CD4-positive, alpha-beta T cell treated with Interleukin-1 beta for 1 hour (primary cell): ENCODE data around the gene ADH1A.
"Not testable (repeated sequence)": the region's sequence is repeated elsewhere in the genome, so short reads cannot be mapped to it uniquely, and the experiment has no call there.

Experiments used
- DNase-seq, 2 donors: peaks; one replicate each; pipeline ENCODE4 v3.0.0-alpha.2; 2020 to 2022

ADH1A gene

DNA sequence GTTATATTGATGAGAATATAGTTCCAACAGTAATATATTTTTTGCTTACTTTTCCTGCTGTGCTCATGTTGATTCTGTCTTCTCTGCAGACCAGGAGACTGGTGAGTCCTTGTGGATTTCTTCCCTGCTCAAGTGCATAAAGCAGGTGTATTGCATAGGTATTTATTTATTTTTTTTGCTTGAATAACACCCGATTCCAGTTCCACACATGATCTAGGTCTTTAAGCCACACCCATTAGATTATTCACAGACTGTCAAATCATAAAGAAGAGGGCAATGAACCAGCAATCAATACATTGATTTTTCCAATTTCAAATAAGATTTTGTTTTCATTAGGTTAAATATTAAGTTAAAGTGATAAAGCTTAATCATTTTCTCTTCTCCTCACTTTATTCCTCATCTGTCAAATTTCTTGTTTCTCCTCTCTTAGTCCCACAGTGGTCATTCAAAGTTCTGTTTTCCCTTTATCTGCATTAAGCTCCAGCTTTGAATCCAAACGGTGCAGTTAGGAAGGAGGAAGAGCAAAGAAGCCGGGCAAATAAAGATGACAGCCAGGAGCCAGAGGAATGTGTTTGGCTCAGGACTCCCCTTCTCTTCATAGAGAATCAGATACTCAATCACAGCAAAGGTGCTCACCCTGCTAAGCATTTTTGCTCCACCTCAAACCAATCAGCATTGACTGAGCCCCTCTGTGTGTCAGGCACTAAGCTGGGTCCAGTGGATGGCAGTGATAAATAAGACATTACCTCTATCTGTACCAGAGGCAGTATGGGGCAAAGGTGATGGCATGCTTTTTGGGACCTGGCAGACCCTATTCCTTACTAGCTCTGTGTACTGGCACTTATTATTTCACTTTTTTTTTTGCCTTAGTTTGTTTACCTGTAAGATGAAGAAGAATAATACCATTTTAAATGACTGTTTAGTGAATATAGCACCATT is at the start of gene ADH1A:
Gene ADH1A, minus strand, starts transcription at position 138 of the 939 bp plus-strand sequence. Its CDS starts 71 bp downstream, at position 67.
- no peak for DNase-seq

DNA sequence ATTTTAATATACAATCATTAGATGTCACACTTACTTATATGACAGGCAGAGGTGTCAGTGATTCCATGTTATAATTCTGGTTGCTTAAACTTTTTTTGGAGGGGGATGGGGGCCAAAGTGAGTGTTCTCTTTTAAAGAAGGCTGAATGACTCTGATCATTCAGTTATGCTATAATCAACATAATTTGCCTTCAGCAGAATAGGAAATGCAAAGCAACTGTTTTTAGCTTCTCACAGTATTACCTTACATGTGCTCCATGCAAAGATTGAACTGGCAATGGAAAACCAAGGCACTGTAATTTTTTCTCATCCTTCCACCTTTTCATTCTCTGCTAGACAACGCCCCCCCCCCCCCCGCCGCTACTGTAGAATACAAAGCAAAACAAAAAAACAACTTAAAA is 48.4 kb upstream of the ADH1A start:
- no peak for DNase-seq

DNA sequence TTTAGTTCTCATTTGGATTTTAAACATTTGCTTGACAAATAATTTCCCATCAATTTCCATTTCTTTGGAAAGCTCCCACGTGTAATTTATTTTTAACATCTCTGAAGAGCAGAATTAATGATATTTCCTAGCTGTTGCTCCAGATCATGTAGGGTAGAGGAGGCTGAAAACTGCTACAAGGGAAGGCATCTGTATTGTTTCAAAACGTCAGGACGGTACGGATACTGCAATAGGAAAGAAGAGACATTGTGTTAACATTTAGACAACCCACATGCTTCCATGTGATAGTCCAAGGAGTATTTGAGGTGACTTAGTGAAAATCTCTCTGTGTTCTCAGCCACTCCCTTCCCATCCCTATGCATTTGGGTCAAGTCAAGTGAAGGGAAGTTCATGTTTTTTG is 45.8 kb upstream of the ADH1A start:
- DNase-seq: no peak

DNA sequence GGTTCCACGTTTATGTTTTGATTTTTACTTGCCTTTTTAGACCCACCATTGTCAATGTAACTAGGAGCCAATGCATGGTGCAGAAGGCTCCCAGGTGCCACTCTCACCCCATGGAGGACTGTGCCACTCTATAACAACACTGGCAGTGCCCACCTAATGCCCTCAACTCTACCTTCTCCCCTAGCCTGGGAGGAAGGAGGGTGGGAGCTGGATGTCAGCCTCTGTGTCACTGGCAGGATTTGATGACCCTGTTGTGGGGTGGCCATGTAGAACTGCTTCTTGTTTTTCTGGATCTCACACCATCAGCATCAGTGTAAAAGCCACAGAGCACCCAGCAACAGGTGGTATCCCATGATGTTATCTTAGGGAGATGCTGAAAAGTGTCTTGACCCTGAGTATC is 44.1 kb upstream of the ADH1A start:
- no peak for DNase-seq

DNA sequence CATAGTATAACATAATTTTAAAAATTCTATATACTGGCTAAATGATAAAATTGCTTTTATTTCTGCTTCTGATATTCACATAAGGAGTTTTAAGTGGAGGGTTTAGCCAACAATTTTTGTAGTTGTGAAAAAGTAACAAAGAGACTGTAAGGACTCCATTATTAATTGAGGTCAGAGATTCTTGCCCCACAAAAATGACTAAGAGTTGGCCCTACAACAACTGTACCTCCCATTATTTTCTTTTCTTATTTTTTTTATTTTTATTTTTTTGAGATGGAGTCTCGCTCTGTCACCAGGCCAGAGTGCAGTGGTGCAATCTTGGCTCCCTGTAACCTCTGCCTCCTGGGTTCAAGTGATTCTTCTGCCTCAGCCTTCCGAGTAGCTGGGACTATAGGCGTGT is 39.9 kb upstream of the ADH1A start:
- DNase-seq: no peak

DNA sequence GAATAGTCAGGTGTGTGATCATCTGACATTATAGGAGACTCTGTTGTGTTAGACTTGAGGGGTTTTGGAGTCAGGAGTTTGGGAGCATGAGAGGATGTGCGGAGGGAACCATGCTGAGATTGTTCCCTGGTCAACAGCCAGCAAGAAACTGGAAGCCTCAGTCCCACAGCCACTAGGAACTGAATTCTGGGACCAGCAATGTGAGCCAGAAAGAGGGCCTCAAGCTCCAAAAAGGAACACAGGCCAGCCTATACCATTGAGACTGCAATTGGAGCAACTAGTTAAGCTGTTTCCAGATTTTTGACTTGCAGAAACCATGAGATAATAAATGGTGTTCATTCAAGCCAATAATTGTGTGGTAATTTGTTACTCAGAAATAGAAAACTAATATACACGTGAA is 39.1 kb upstream of the ADH1A start:
- DNase-seq: no peak

DNA sequence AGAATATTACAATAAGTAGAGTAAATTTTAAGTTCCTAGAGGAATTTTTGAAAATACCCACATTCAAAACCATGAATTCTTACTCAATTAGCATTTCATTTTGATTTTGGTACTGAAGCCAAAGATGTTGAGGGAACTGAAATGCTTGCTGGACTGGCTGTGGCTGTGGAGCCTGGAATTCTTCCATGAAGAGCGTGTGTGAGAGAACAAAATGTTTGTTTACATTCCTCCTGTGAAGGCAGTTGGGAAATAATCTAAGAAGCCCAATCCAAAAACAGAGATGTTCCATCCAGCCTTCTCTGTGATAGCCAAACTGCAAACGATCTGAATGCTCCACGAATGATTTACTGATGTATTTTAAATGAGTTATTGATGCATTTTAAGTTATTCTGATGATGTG is 34.2 kb upstream of the ADH1A start:
- no peak for DNase-seq

DNA sequence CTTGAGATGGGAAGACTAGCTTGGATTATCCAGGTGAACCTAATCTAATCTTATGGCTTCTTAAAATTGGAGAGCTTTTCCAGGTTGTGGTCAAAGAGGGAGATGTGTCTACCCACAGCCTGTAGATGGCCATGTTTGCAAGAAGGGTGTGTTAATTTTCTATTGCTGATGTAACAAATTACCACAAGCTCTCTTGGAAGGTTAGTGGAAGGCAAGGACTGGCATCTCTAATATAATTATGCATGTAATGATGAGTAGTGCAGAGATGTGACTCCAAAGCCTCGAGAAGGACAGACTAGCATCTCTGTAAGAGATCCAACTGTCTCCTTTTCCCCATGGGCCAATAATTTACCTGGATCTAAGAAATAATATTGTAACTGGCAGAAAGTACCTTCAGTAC is 33.6 kb upstream of the ADH1A start:
- no peak for DNase-seq

DNA sequence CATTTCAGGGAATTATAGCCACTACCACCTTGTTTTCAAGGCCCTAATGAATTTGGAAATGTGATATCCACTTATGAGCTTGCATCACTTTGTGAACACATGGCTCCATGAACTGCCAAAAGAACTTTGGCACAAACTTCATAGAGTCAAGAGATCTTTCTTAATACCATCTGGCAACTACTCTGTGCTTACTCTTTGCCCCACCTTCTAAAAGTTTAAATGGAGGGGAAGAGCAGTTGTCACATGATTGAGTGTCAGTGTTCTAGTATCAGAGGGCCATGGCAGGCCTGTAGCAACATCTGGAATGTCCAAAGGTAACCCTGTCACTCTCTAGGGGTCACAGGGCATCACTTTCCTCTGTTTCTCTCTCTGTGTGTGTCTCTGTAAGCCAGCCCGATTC is 33.0 kb upstream of the ADH1A start:
- no peak for DNase-seq

DNA sequence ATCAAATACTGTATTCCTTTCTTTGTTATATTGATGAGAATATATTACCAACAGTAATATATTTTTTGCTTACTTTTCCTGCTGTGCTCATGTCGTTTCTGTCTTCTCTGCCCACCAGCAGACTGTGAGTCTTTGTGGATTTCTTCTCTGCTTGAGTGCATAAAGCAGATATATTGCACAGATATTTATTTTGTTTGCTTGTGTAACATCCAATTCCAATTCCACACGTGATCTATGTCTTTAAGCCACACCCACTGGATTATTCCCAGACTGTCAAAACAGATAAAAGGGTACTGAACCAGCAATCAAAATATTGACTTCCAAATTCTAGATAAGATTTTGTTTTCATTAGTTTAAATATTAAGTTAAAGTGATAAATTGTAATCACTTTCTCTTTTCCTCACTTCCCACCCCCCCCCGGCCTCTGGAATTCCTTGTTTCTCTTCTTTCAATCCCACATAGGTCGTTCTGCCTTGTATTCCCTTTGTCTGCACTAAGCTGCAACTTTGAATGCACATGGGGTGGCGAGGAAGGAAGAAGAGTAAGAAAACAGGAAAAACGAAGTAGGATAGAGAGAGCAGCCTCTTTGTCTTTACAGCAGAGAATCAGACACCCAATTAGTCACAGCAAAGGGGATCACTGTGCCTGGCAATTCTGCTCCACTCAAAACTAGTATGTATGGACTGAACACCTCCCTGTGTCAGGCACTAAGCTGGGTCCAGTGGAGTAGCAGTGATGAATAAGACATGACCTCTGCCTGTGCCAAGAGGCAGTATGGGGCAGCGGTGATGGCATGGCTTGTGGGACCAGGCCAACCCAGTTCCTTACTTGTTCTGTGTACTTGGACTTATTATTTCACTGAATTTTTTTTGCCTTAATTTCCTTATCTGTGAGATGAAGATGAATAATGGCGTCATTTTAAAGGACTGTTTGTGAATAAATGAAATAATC is 30.7 kb upstream of the ADH1A start, which contains the start of gene ADH1B:
Gene ADH1B, minus strand, starts transcription at position 161 of the 951 bp plus-strand sequence. Its CDS starts 70 bp downstream, at position 91.
- no peak for DNase-seq

DNA sequence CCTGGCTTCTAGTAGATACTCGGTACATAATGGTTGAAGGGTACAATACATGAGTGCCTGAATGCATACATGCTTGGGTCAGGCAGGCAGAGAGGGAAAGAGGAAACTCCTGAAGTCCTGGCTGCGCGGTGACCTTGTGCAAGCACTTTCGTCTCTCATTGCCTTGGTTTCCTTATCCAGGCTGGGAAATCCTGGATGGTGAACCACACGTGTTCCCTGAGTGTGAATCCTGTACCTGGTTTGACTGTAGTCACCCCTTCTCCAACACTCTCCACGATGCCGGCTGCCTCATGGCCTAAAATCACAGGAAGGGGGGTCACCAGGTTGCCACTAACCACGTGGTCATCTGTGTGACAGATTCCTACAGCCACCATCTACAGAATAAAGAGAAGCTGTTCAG is 27.0 kb upstream of the ADH1A start:
- DNase-seq: not testable (repeated sequence)

DNA sequence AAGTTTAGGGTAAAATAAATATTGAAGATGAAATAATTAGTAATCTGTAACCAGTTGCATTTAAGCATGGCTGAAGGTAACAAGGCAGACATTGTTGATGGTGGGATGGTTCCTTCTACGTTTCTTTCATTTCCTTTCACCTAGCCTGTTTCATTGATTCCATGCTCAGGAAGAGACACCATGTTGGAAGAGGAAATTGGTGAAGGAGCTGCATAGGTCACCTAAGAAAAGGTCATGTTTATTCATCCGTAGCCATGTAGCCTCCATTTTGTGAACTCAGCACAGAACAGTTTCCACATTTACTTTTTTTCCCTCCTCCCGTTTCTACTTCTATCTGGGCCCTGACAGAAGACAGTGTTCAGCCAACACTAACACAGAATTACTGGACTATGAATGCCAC is 26.6 kb upstream of the ADH1A start:
- no peak for DNase-seq

DNA sequence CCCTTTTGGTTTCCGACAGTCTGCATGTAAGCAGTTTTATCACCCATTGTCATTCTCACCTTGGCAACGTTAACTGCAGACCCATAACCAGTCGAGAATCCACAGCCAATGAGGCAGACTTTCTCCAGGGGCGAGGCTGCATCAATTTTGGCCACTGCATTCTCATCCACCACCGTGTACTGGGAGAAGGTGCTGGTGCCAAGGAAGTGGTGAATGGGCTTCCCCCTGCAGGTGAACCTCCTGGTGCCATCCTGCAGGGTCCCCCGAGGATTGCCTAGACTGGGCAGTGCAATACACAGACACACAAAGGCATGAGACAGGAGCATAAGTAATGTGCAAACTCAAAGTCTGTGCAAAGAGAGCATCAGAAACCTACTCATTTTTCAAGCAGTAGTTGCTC is 25.1 kb upstream of the ADH1A start:
- DNase-seq: no peak

DNA sequence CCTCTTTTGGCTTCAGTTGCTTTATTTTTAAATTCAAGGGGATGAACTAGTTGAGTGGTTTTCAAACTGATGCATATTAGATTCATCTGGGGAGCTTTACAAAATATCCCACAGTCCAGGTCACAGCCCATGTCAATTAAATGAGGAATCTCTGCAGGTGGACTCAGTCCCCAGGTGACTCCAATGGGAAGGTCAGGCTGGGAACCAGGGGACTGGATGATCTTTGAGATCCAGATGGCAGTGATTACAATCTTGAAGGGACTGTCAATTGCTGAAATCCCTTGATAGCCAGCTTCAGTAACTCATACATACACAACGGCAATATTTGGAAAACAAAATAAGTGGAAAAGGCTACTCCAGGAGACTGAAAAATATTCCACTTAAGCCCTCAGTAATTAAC is 23.4 kb upstream of the ADH1A start:
- no peak for DNase-seq

DNA sequence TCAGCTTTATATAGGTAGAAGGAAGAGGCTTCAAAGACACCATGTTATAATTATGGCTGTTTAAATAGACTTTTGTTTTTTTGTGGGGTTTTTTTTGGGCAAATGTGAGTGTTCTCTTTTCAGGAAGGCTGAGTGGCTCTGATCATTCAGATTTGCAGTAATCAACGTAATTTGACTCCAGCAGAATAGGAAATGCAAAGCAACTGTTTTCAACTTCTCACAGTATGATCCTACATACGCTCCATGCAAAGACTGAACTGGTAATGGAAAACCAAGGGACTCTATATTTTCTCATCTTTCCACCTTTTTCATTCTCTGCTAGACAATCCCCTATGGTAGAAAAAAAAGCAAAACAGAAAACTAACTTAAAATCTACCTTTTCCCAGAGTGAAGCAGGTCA is 19.6 kb upstream of the ADH1A start:
- DNase-seq: no peak

DNA sequence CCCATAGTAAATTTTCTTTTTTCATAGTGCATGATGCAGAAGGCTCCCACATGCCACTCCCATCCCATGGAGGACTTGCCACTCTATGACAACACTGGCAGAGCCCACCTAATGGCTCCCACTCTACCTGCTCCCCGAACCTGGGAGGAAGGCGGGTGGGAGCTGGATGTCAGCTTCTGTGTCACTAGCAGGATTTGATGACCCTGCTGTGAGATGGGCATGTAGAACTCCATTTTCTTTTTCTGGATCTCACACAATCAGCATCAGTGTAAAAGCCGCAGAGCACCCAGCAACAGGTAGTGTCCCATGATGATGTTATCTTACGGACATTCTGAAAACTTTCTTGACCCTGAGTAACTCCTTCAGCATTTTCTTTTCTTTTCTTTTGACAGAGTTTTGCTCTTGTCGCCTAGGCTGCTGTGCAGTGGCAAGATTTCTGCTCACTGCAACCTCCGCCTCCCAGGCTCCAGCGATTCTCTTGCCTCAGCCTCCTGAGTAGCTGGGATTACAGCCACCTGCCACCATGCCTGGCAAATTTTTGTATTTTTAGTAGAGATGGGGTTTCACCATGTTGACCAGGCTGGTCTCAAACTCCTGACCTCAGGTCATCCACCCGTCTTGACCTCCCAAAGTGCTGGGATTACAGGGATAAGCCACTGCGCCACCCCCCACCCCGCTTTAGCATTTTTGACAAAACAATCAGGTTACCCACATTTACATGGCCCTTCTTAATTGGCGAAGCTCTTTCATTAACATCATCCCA is 15.0 kb upstream of the ADH1A start:
- DNase-seq: no peak

DNA sequence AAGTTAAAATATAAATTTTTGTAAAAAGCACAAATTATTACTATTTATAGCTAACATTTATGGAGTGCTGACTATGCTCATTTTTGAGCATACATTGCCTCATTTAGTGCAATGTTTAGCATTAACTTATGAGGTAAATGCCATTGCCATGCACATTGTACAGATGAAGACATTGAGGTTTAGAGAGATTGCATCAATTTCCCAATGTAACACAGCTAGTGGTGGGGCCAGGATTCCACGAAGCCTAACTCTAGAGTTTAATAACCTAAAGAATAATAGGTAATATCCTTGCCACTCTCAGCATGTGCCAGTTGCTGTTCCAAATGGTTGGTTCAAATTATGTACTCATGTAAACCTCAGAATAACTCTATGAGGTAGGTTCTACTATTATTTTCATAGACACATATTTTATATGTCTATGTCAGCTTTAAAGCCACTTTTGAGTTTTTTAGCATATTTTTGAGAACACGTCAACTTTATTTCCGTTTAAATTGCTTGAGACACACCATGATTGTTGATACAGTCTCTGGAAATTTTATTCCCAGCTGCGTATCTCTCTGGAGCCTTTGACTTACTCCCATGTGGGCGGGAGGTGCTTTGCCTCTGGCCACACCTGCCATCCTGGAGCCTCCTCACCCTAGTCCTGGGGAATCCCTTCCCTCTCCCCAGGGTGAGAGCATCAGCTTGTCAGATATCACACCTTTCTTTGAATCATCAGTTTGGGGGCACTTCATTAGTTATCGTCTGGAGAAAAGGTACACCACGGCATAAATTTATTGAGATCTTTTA is 10.8 kb upstream of the ADH1A start:
- no peak for DNase-seq

DNA sequence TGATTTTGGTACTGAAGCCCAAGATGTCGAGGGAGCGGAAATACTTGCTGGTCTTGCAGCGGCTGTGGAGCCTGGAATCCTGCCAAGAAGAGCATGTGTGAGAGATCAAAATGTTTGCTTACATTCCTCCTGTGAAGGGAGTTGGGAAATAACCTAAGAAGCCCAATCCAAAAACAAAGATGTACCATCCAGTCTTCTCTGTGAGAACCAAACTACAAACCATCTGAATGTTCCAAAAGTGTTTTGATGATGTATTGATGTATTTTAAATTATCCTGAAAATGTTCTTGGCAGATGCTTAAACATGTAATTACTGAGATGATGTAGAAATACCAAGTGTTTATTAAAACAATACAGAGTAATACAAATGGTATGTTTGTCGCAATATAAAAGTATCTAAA is 10.1 kb upstream of the ADH1A start:
- DNase-seq: no peak

DNA sequence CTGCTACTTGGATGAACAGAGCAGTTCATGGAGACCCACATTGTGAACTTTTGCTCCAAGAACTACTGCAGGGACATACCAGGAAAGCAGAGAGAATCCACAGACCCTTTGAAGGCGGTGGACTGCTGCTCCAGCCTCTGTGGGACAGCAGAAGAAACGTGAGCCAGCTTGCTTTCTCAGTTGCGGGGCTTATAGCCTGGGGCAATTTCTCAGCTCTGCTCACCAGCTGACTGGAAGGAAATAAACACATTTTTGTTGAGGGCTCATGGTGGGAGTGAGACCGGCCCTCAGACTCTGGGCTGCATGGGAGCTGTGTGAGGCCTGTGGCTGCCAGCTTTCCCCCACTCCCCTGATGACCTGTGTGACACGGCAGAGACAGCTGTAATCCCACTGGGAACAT is 2.6 kb upstream of the ADH1A start:
- no peak for DNase-seq

DNA sequence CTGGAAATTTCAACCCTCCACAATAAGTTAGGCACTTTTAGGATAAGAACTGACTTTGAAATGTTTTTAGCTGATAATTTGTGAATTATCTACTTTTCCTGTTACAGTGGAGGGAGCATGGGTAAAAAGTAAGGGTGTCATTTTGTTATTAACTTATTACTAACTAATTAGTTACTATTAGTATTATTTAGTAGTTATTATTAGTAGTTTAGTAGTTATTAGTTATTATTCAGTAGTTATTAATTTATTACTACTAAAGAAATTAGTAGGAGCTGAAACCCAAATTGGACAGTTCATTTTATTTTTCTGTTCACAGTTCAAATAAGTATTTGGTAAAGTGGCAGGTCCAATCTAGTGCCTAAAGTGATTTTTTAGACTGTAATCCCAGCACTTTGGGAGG is 5.4 kb downstream of the ADH1A start:
- no peak for DNase-seq

DNA sequence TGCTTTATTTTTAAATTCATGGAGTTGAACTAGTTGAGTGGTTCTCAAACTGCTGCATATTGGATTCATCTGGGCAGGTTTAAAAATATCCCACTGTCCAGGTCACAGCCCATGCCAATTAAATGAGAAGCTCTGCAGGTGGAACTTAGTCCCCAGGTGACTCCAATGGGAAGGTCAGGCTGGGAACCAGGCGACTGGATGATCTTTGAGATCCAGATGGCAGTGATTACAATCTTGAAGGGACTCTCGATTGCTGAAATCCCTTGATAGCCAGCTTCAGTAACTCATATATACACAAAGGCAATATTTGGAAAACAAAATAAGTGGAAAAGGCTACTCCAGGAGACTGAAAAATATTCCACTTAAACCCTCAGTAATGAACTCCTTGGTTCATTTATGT is 8.1 kb downstream of the ADH1A start:
- DNase-seq: no peak

DNA sequence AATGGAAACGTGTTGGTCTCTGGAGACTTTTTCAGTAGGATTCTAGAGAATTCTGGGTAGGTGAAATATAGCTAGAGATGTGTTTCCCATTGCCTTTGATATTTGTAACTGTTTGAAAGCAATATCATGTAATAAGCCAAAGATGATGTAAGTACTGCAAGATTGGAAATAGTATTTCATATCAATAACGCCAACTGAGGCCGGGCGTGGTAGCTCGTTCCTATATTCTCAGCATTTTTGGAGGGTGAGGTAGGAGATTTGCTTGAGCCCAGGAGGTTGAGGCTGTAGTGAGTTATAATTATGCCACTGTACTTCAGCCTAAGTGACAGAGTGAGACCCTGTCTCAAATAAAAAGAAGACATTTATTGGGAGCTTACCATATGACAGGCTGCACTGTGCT is 9.5 kb downstream of the ADH1A start:
- no peak for DNase-seq
